CD4-positive, alpha-beta T cell treated with Interleukin-10 for 1 hour (primary cell): ENCODE results near the gene LRIT3.
"Not testable (repeated sequence)": the region's sequence is repeated elsewhere in the genome, so short reads cannot be mapped to it uniquely, and the experiment has no call there.

ENCODE experiments used
- DNase-seq: peaks from one replicate; pipeline ENCODE4 v3.0.0-alpha.2; 2020

LRIT3 gene

GRCh38 chr4:109859426-109860300 lies 11.8 kb downstream of the LRIT3 start:
- DNase-seq: not testable (repeated sequence)

- no peak for DNase-seq
Measured at GRCh38 chr4:109861271-109861670, 13.4 kb downstream of the LRIT3 start.

DNA sequence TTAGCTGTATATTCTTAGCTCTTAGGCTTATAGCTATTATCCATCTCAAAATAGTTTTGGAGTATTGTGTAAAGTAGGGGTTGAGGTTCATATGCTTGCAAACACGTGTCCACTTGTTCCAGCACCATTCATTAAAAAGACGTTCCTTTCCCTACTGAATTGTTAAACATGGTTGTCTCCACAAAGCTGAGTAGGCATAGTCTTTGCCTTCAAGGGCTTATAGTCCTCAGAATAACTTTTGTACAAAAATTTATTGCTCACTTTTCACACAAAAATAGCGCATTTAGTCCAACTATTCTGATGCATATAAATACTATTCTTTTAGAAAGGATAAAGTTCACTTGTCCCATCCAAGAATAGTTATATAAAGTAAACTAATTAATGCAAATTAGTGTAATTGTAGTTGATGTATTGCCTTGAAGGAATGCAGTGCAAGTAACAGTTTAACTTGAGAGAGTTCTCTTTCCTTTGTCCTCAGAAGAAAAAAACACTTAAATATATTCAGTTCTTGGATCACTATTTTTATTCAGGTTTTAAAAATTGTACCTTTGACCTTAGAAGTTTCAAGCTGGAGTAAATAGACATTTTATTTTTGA lies 14.1 kb downstream of the LRIT3 start:
- DNase-seq: no peak

- DNase-seq: no peak
Measured at GRCh38 chr4:109864134-109864533, 16.2 kb downstream of the LRIT3 start.

DNA sequence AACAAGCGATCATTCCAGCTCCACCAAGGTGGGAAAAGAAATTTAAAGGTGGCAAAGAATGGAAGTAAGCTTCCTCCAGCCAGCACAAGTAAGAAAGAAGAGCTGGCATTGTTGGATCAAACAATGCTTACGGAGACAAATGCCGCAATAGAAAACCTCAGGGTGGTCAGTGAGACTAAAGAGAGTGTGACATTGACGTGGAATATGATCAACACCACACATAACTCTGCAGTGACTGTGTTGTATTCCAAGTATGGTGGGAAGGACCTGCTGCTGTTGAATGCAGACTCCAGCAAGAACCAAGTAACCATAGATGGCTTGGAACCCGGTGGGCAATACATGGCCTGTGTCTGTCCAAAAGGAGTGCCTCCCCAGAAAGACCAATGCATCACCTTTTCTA lies 22.2 kb downstream of the LRIT3 start:
- no peak for DNase-seq

GRCh38 chr4:109872065-109872464 lies 24.2 kb downstream of the LRIT3 start:
- DNase-seq: no peak

GRCh38 chr4:109872950-109873656 lies 25.2 kb downstream of the LRIT3 start:
- no peak for DNase-seq

GRCh38 chr4:109873791-109874514 lies 26.0 kb downstream of the LRIT3 start:
- no peak for DNase-seq

DNA sequence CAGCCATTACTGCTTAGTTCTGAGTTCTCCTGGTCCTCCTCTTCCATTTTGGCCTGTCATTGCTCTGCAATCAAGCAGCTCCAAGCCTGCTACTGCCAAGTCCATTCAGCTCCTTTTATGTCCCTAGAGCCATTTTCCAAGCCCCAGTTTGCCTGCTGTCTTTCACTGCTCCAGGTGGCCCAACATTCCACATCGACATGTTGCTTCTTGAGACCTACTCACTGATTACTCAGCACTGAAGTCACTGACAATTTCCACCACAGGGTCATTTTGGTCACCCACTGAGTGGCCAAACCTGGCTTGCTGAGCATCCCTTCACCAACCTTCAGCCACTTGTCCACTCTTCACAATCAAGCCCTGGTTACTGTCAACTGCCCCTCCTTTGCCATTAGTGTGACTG lies 27.2 kb downstream of the LRIT3 start:
- no peak for DNase-seq

GRCh38 chr4:109875553-109875952 lies 27.6 kb downstream of the LRIT3 start:
- DNase-seq: not testable (repeated sequence)

GRCh38 chr4:109876634-109877265 lies 28.8 kb downstream of the LRIT3 start:
- no peak for DNase-seq

- no peak for DNase-seq
Measured at GRCh38 chr4:109877400-109877799, 29.5 kb downstream of the LRIT3 start.

GRCh38 chr4:109878355-109878754 lies 30.4 kb downstream of the LRIT3 start:
- DNase-seq: no peak

- no peak for DNase-seq
Measured at GRCh38 chr4:109879081-109879480, 31.2 kb downstream of the LRIT3 start.

GRCh38 chr4:109879636-109880314 lies 31.9 kb downstream of the LRIT3 start:
- DNase-seq: no peak

DNA sequence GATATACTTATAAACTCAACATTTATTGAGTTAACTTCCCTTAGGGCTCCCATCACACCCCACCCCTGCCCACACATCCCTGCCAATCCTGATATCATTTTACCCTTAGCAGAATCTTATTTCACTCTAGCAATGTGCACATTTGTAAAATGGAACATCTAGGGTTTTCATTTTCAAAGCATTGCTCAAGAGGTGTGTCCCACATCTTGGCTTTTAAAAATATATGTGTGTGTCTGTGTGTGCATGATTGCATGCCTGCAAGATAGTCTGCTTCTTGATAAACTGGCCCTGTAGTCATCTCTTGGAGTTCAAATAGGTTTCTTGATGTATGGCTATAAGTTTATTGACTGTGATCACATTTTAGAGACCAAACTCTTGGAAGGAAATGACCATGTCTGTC lies 38.4 kb downstream of the LRIT3 start:
- DNase-seq: no peak

DNA sequence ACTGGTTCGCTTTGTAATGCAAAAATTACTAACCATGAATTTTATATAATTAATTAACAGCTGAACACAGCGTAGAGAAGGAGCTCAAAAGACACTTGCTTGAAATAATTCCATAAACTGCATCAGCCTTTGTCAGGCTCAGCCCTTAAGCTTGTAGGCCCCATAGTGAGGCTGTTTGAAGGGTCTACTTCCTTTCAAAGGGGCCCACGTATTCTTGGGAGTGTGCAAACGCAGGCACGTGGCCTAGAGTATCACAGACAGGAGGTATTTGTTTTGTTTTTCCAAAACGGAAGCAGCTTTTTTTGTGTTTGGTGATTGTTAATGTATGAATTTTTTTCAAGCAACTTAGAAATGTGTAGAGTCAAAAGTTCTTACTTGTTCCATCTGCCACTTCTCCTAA lies 39.2 kb downstream of the LRIT3 start:
- no peak for DNase-seq

DNA sequence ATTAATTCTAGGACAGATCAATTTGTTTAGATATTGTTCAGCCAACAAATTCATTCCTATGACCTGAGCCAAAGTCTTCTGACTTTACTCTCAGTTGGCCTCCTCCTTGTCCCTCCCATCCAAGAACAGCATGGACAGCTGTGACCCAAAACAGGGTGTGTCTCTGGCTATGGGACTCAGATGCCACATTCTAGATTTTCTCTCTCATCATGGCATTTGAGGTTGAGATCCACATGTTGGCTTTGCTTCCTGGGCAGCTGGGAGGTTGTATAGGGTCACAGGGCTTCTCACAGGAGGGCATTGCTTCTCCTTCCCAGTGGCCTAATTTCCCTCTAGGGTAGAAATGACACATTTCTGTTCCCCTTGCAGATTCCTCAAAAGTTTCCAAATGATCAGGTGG lies 42.2 kb downstream of the LRIT3 start:
- DNase-seq: no peak

GRCh38 chr4:109902559-109903251 lies 54.8 kb downstream of the LRIT3 start:
- no peak for DNase-seq

- DNase-seq: no peak
Measured at GRCh38 chr4:109908731-109909130, 60.8 kb downstream of the LRIT3 start.

- DNase-seq: no peak
Measured at GRCh38 chr4:109910256-109910655, 62.3 kb downstream of the LRIT3 start.
